A673 (cell line): Measurements from ENCODE around the gene CDH7. TPM values are rescaled to one million over a fixed set of nuclear protein-coding genes. Genes with fewer than 3 reads are reported as not detected.

Source experiments
- BruUV-seq: library from RNA; stranded (reverse); fragments of 400-500 nt; replicated peaks from 2 replicates; lab custom pipeline; 2021; lab: Mats Ljungman, UMichigan
- CTCF ChIA-PET: fragments of 300-600 bp; sonication (Branson Sonifier 250); formaldehyde crosslinking; loops from one replicate; lab custom pipeline; 2022; ENCODE audit warnings: antibody characterized with exemption; lab: Charles Lee
- POLR2A ChIA-PET: fragments of 300-600 bp; sonication (Branson Sonifier 250); formaldehyde crosslinking; loops from one replicate; lab custom pipeline; 2022; ENCODE audit warnings: antibody characterized with exemption; ENCODE audit not compliant: low non-redundant PET; lab: Charles Lee
- DNase-seq: peaks from one replicate; pipeline ENCODE4 v3.0.0-alpha.2; 2015; ENCODE audit warnings: low spot score
- H3K27ac ChIP-seq: fragments of 200-600 bp; sonication (generic); 2 replicates; pipeline ENCODE4 v1.5.1; 2016; ENCODE audit warnings: mixed run types, low read depth, mild to moderate bottlenecking, mixed read lengths, antibody characterized with exemption, low read length; ENCODE audit not compliant: poor library complexity, severe bottlenecking
- H3K27me3 ChIP-seq: fragments of 200-600 bp; sonication (generic); replicated peaks from 2 replicates; pipeline ENCODE4 v1.6.1; 2017; ENCODE audit warnings: mixed run types, low read depth, mild to moderate bottlenecking, mixed read lengths, antibody characterized with exemption, low read length; ENCODE audit not compliant: insufficient read depth, poor library complexity
- H3K36me3 ChIP-seq: fragments of 200-600 bp; sonication (generic); 2 replicates; pipeline ENCODE4 v1.6.1; 2016; ENCODE audit warnings: mixed run types, mild to moderate bottlenecking, mixed read lengths, antibody characterized with exemption, low read length; ENCODE audit not compliant: insufficient read depth, poor library complexity, severe bottlenecking
- H3K4me1 ChIP-seq: fragments of 200-600 bp; sonication (generic); 2 replicates; pipeline ENCODE4 v1.6.1; 2017; ENCODE audit warnings: mixed run types, mild to moderate bottlenecking, mixed read lengths, antibody characterized with exemption, low read length; ENCODE audit not compliant: insufficient read depth, poor library complexity, severe bottlenecking
- H3K4me3 ChIP-seq: fragments of 200-600 bp; sonication (generic); 2 replicates; pipeline ENCODE4 v1.5.1; 2016; ENCODE audit warnings: low read depth, mixed run types, mild to moderate bottlenecking, mixed read lengths, low read length; ENCODE audit not compliant: poor library complexity, severe bottlenecking
- H3K9me3 ChIP-seq: fragments of 200-600 bp; sonication (generic); 2 replicates; pipeline ENCODE4 v1.6.1; 2016; ENCODE audit warnings: mixed run types, low read depth, mild to moderate bottlenecking, mixed read lengths, antibody characterized with exemption, low read length; ENCODE audit not compliant: poor library complexity, severe bottlenecking
- EZH2 ChIP-seq: fragments of 200-600 bp; sonication (generic); IDR thresholded peaks from 2 replicates; pipeline ENCODE4 v1.6.1; 2017; ENCODE audit warnings: borderline replicate concordance, low read depth, mild to moderate bottlenecking, mixed read lengths, antibody characterized with exemption, low read length; ENCODE audit not compliant: poor library complexity, severe bottlenecking
- intact Hi-C: fragments of 100-400 bp; cut with micrococcal nuclease; formaldehyde crosslinking; loops from one replicate; pipeline ENCODE4 v1.10.0; 2022; ENCODE audit not compliant: unreplicated experiment
- total RNA-seq: library from RNA; stranded (reverse); gene quantifications from 2 replicates; pipeline ENCODE4 v1.2.3, GENCODE V29; 2021
- TF ChIP-seq, protein P1 (sequence below): fragments of 300-800, 200-600 bp; sonication (generic); conservative IDR thresholded peaks from 2 replicates; pipeline ENCODE4 v1.5.1; 2017; ENCODE audit warnings: low read depth, mild to moderate bottlenecking, antibody characterized with exemption, low read length, moderate library complexity, mixed read lengths

Gene CDH7
- total RNA-seq, 1 experiment from 2014 or later, result 2.1 TPM

- no TSS peak for BruUV-seq
- ChIA-PET CTCF (no interaction called here), POLR2A (no interaction called here)
- no peaks in the 10 kb centered on the region for H3K36me3 ChIP-seq
- no peak overlapping the region for H3K4me3 ChIP-seq
- no peaks in the 10 kb centered on the region for H3K27me3 ChIP-seq
- no peak for DNase-seq
- intact Hi-C loops, result no loop called here
- H3K27ac ChIP-seq, result no peak overlapping the region
- no peak for TF ChIP-seq EZH2
- TF ChIP-seq, protein P1, sequence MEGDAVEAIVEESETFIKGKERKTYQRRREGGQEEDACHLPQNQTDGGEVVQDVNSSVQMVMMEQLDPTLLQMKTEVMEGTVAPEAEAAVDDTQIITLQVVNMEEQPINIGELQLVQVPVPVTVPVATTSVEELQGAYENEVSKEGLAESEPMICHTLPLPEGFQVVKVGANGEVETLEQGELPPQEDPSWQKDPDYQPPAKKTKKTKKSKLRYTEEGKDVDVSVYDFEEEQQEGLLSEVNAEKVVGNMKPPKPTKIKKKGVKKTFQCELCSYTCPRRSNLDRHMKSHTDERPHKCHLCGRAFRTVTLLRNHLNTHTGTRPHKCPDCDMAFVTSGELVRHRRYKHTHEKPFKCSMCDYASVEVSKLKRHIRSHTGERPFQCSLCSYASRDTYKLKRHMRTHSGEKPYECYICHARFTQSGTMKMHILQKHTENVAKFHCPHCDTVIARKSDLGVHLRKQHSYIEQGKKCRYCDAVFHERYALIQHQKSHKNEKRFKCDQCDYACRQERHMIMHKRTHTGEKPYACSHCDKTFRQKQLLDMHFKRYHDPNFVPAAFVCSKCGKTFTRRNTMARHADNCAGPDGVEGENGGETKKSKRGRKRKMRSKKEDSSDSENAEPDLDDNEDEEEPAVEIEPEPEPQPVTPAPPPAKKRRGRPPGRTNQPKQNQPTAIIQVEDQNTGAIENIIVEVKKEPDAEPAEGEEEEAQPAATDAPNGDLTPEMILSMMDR, result no peak
- no peaks in the 10 kb centered on the region for H3K9me3 ChIP-seq
- no peaks in the 10 kb centered on the region for H3K4me1 ChIP-seq
These were observed 71.1 kb downstream of the CDH7 start for GRCh38 chr18:65821911-65822310.

DNA sequence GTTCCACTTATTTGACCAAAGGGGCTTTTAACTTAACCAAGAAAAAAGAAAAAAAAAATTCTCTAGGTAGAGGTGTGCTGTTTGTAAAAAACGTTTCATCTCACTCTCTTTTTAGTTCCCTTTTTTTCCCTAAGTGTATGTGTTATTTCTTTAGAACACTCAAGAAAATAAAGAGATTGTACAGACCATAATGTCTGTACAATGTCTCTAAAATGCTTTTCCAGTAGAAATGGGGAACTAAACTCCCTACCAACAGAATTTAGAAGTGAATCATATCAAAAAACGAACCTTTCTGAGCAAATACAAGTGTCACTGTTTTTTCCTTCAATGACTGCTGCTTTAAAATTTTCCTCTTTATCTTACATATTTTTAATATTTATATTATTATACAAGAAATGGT is 72.0 kb downstream of the CDH7 start:
- intact Hi-C loops, result no loop called here
- Histone ChIP-seq H3K27me3 (no peaks in the 10 kb centered on the region), H3K9me3 (no peaks in the 10 kb centered on the region), H3K4me3 (no peak overlapping the region), H3K4me1 (no peaks in the 10 kb centered on the region), H3K36me3 (no peaks in the 10 kb centered on the region), H3K27ac (no peak overlapping the region)
- BruUV-seq, result no TSS peak
- ChIA-PET CTCF (no interaction called here), POLR2A (no interaction called here)
- TF ChIP-seq, protein P1, result no peak
- no peak for TF ChIP-seq EZH2
- DNase-seq, result no peak

DNA sequence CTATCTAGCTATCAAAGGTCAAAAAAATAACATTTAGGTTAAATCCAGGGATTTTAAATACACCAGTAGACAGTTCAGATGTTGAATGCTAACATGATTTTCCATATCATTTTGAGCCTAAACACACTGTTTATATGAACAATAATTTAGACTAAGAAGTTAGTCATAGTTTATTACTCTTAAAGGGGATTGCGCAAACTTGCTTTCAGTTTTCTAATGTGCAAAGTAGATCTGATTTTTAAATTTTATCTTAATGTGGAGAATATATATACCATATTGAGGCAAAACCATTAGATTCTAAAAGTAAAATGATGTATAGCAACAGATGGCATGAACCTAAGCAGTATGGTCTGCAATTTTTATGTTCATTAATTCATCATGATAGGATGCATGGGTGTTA is 76.6 kb downstream of the CDH7 start:
- no peak for TF ChIP-seq EZH2
- TF ChIP-seq, protein P1, result no peak
- no peaks in the 10 kb centered on the region for H3K36me3 ChIP-seq
- no peaks in the 10 kb centered on the region for H3K27me3 ChIP-seq
- intact Hi-C loops, result no loop called here
- H3K4me1 ChIP-seq, result no peaks in the 10 kb centered on the region
- no peak overlapping the region for H3K27ac ChIP-seq
- DNase-seq, result no peak
- ChIA-PET POLR2A (no interaction called here), CTCF (no interaction called here)
- no peak overlapping the region for H3K4me3 ChIP-seq
- no peaks in the 10 kb centered on the region for H3K9me3 ChIP-seq
- BruUV-seq, result no TSS peak
